Neural cell (in vitro differentiated cells): ENCODE results near the gene ARHGEF17.

ENCODE experiments used
- CTCF ChIP-seq: fragments of 450-650 bp; IDR thresholded peaks from 2 replicates; pipeline ENCODE4 v1.5.1; 2014; ENCODE audit warnings: antibody characterized with exemption, mild to moderate bottlenecking, moderate library complexity; ENCODE audit not compliant: poor library complexity, severe bottlenecking
- EZH2 ChIP-seq: fragments of 200-600, 300-800 bp; shearing (Covaris generic), sonication (generic); IDR thresholded peaks from 2 replicates; pipeline ENCODE4 v1.6.1; 2014; ENCODE audit warnings: antibody characterized with exemption, low read length, borderline replicate concordance, mild to moderate bottlenecking; ENCODE audit not compliant: insufficient read depth, poor library complexity, severe bottlenecking

- TF ChIP-seq EZH2 (no peak), CTCF (no peak)
Measured at GRCh38 chr11:73366953-73367352, 58.9 kb downstream of the ARHGEF17 start.
